Activated naive CD8-positive, alpha-beta T cell (primary cell): Measurements from ENCODE around the gene ZNF367.

Experiments
- H3K27ac Mint-ChIP-seq: one replicate; pipeline ENCODE4 v1.8.0; 2021; ENCODE audit warnings: mixed read lengths
- H3K27me3 Mint-ChIP-seq: one replicate; pipeline ENCODE4 v1.8.0; 2021; ENCODE audit warnings: mixed read lengths
- H3K36me3 Mint-ChIP-seq: one replicate; pipeline ENCODE4 v1.8.0; 2021; ENCODE audit warnings: mixed read lengths
- H3K4me1 Mint-ChIP-seq: one replicate; pipeline ENCODE4 v1.8.0; 2021; ENCODE audit warnings: low read depth, mixed read lengths
- H3K4me3 Mint-ChIP-seq: one replicate; pipeline ENCODE4 v1.8.0; 2021; ENCODE audit warnings: mild to moderate bottlenecking, mixed read lengths
- H3K9me3 Mint-ChIP-seq: one replicate; pipeline ENCODE4 v1.8.0; 2021; ENCODE audit warnings: low read depth, mixed read lengths

Gene ZNF367

GRCh38 chr9:96448546-96449170, 30.5 kb upstream of the ZNF367 start:
- Mint-ChIP-seq H3K27me3 (no peaks in the 10 kb centered on the region), H3K27ac (no peak overlapping the region), H3K4me3 (peak overlapping the region; percentile 82), H3K9me3 (no peaks in the 10 kb centered on the region), H3K36me3 (no peaks in the 10 kb centered on the region), H3K4me1 (peaks cover 25% of the 10 kb centered on the region)

GRCh38 chr9:96447406-96447805, 29.2 kb upstream of the ZNF367 start:
- no peaks in the 10 kb centered on the region for H3K36me3 Mint-ChIP-seq
- H3K4me1 Mint-ChIP-seq, result peaks cover 19% of the 10 kb centered on the region
- no peak overlapping the region for H3K4me3 Mint-ChIP-seq
- no peak overlapping the region for H3K27ac Mint-ChIP-seq
- no peaks in the 10 kb centered on the region for H3K27me3 Mint-ChIP-seq
- H3K9me3 Mint-ChIP-seq, result no peaks in the 10 kb centered on the region

- Mint-ChIP-seq H3K4me1 (no peaks in the 10 kb centered on the region), H3K4me3 (no peak overlapping the region), H3K27ac (no peak overlapping the region), H3K9me3 (no peaks in the 10 kb centered on the region), H3K27me3 (no peaks in the 10 kb centered on the region), H3K36me3 (no peaks in the 10 kb centered on the region)
Observed at GRCh38 chr9:96442491-96442890, 24.3 kb upstream of the ZNF367 start.

GRCh38 chr9:96441798-96442445, 23.8 kb upstream of the ZNF367 start:
- Mint-ChIP-seq H3K27ac (no peak overlapping the region), H3K27me3 (no peaks in the 10 kb centered on the region), H3K9me3 (no peaks in the 10 kb centered on the region), H3K36me3 (no peaks in the 10 kb centered on the region), H3K4me1 (no peaks in the 10 kb centered on the region), H3K4me3 (no peak overlapping the region)

- H3K36me3 Mint-ChIP-seq, result no peaks in the 10 kb centered on the region
Observed at GRCh38 chr9:96440671-96441199, 22.6 kb upstream of the ZNF367 start.

GRCh38 chr9:96437454-96437853, 19.3 kb upstream of the ZNF367 start:
- H3K27me3 Mint-ChIP-seq, result peaks cover 2% of the 10 kb centered on the region
- no peaks in the 10 kb centered on the region for H3K9me3 Mint-ChIP-seq
- no peaks in the 10 kb centered on the region for H3K4me1 Mint-ChIP-seq
- H3K36me3 Mint-ChIP-seq, result no peaks in the 10 kb centered on the region
- no peak overlapping the region for H3K27ac Mint-ChIP-seq
- H3K4me3 Mint-ChIP-seq, result no peak overlapping the region

More at GRCh38 chr9:96440671-96441199, 22.6 kb upstream of the ZNF367 start:
- Mint-ChIP-seq H3K4me1 (no peaks in the 10 kb centered on the region), H3K27ac (no peak overlapping the region), H3K27me3 (no peaks in the 10 kb centered on the region), H3K4me3 (no peak overlapping the region), H3K9me3 (no peaks in the 10 kb centered on the region)

GRCh38 chr9:96436456-96437126, 18.4 kb upstream of the ZNF367 start:
- no peak overlapping the region for H3K4me3 Mint-ChIP-seq
- no peaks in the 10 kb centered on the region for H3K4me1 Mint-ChIP-seq
- H3K9me3 Mint-ChIP-seq, result no peaks in the 10 kb centered on the region
- H3K27me3 Mint-ChIP-seq, result peaks cover 2% of the 10 kb centered on the region
- no peak overlapping the region for H3K27ac Mint-ChIP-seq
- no peaks in the 10 kb centered on the region for H3K36me3 Mint-ChIP-seq

GRCh38 chr9:96436063-96436455, 17.9 kb upstream of the ZNF367 start:
- Mint-ChIP-seq H3K36me3 (no peaks in the 10 kb centered on the region), H3K4me3 (no peak overlapping the region), H3K27me3 (peaks cover 2% of the 10 kb centered on the region), H3K27ac (no peak overlapping the region), H3K9me3 (no peaks in the 10 kb centered on the region), H3K4me1 (no peaks in the 10 kb centered on the region)

GRCh38 chr9:96435345-96435744, 17.2 kb upstream of the ZNF367 start:
- Mint-ChIP-seq H3K4me3 (no peak overlapping the region), H3K27ac (no peak overlapping the region), H3K9me3 (no peaks in the 10 kb centered on the region), H3K4me1 (no peaks in the 10 kb centered on the region), H3K27me3 (peaks cover 2% of the 10 kb centered on the region), H3K36me3 (no peaks in the 10 kb centered on the region)

GRCh38 chr9:96430377-96430776, 12.2 kb upstream of the ZNF367 start:
- H3K27ac Mint-ChIP-seq, result no peak overlapping the region
- H3K4me1 Mint-ChIP-seq, result no peaks in the 10 kb centered on the region
- no peak overlapping the region for H3K4me3 Mint-ChIP-seq
- H3K9me3 Mint-ChIP-seq, result no peaks in the 10 kb centered on the region
- H3K27me3 Mint-ChIP-seq, result peaks cover 2% of the 10 kb centered on the region
- no peaks in the 10 kb centered on the region for H3K36me3 Mint-ChIP-seq

GRCh38 chr9:96429732-96430131, 11.6 kb upstream of the ZNF367 start:
- H3K36me3 Mint-ChIP-seq, result no peaks in the 10 kb centered on the region
- H3K4me1 Mint-ChIP-seq, result no peaks in the 10 kb centered on the region
- H3K27ac Mint-ChIP-seq, result no peak overlapping the region
- no peaks in the 10 kb centered on the region for H3K9me3 Mint-ChIP-seq
- peaks cover 2% of the 10 kb centered on the region for H3K27me3 Mint-ChIP-seq
- H3K4me3 Mint-ChIP-seq, result no peak overlapping the region

GRCh38 chr9:96425500-96426169, 7.5 kb upstream of the ZNF367 start:
- no peaks in the 10 kb centered on the region for H3K9me3 Mint-ChIP-seq
- no peaks in the 10 kb centered on the region for H3K27me3 Mint-ChIP-seq
- H3K36me3 Mint-ChIP-seq, result no peaks in the 10 kb centered on the region
- H3K4me1 Mint-ChIP-seq, result peaks cover 3% of the 10 kb centered on the region
- H3K4me3 Mint-ChIP-seq, result no peak overlapping the region
- H3K27ac Mint-ChIP-seq, result no peak overlapping the region

GRCh38 chr9:96423985-96424336, 5.8 kb upstream of the ZNF367 start:
- H3K36me3 Mint-ChIP-seq, result no peaks in the 10 kb centered on the region
- H3K27ac Mint-ChIP-seq, result no peak overlapping the region

GRCh38 chr9:96423322-96423984, 5.3 kb upstream of the ZNF367 start:
- no peaks in the 10 kb centered on the region for H3K27me3 Mint-ChIP-seq
- H3K4me1 Mint-ChIP-seq, result peaks cover 17% of the 10 kb centered on the region
- H3K4me3 Mint-ChIP-seq, result no peak overlapping the region
- no peaks in the 10 kb centered on the region for H3K9me3 Mint-ChIP-seq
- no peak overlapping the region for H3K27ac Mint-ChIP-seq
- no peaks in the 10 kb centered on the region for H3K36me3 Mint-ChIP-seq

More at GRCh38 chr9:96423985-96424336, 5.8 kb upstream of the ZNF367 start:
- no peak overlapping the region for H3K4me3 Mint-ChIP-seq
- H3K27me3 Mint-ChIP-seq, result no peaks in the 10 kb centered on the region
- H3K9me3 Mint-ChIP-seq, result no peaks in the 10 kb centered on the region
- peaks cover 17% of the 10 kb centered on the region for H3K4me1 Mint-ChIP-seq
